Activated CD8-positive, alpha-beta memory T cell treated with anti-CD3 and anti-CD28 coated beads, Interleukin-2, amount 50 U/mL, for 24 hours (primary cell): ENCODE data around the gene MRPL24.
"Not testable (repeated sequence)": the region's sequence is repeated elsewhere in the genome, so short reads cannot be mapped to it uniquely, and the experiment has no call there.

Experiments
- DNase-seq: peaks from one replicate; pipeline ENCODE4 v3.0.0-alpha.2; 2020; ENCODE audit errors: extremely low read depth

Gene MRPL24

GRCh38 chr1:156740741-156741480 is at the start of gene MRPL24:
Gene MRPL24 (minus strand): TSS chr1:156741088. CDS start chr1:156738704, 2,384 bp downstream.
- DNase-seq, result peak; percentile 96

- no peak for DNase-seq
Observed at GRCh38 chr1:156789621-156790318, 48.9 kb upstream of the MRPL24 start.

DNA sequence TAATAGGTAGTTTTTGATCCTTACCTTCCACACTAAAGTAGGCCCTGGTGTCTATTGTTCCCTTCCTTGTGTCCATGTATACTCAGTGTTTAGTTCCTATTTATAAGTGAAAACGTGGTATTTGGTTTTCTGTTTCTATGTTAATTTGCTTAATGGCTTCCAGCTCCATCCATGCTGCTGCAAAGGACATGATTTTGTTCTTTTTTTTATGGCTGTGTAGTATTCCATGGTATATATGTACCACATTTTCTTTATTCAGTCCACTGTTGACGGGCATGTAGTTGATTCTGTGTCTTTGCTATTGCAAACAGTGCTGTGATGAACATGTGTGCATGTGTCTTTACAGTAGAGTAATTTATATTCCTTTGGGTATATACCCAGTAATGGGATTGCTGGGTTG is 47.2 kb upstream of the MRPL24 start:
- DNase-seq, result no peak

DNA sequence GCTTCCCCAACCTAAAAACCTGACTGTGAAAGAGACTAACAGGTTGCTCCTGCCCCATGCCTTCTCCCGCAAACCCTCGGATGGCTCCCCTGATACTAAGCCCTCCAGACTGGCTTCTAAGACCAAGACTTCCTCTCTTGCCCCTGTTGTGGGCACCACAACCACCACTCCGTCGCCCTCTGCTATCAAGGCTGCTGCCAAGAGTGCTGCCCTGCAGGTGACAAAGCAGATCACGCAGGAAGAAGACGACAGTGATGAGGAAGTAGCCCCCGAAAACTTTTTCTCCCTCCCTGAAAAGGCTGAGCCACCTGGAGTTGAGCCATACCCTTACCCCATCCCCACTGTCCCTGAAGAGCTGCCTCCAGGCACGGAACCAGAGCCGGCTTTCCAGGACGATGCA is 45.8 kb upstream of the MRPL24 start:
- no peak for DNase-seq

GRCh38 chr1:156785458-156785857 is 44.6 kb upstream of the MRPL24 start:
- no peak for DNase-seq

- DNase-seq, result no peak
Observed at GRCh38 chr1:156781585-156782186, 40.8 kb upstream of the MRPL24 start.

- DNase-seq, result no peak
Observed at GRCh38 chr1:156777573-156777972, 36.7 kb upstream of the MRPL24 start.

DNA sequence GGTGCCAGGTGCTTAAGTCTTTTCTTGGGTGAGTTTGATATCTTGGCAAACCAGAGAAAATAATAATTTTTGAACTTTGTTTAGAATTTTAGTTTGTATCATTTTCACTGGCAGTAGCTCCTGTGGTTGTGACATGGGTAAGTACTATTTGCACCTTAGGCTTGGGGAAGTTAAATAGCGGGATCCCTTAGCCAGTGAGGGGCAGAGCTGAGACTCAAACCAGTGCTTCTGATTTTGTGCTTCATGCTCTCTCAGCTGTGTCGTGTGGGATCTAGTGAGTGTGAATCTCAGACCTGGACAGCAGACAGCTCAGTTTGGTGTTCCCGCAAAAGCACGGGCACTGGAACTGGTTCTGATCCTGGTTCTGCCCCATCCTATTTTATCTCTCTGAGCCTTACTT is 36.1 kb upstream of the MRPL24 start:
- DNase-seq, result no peak

- DNase-seq, result no peak
Observed at GRCh38 chr1:156775799-156776198, 34.9 kb upstream of the MRPL24 start.

DNA sequence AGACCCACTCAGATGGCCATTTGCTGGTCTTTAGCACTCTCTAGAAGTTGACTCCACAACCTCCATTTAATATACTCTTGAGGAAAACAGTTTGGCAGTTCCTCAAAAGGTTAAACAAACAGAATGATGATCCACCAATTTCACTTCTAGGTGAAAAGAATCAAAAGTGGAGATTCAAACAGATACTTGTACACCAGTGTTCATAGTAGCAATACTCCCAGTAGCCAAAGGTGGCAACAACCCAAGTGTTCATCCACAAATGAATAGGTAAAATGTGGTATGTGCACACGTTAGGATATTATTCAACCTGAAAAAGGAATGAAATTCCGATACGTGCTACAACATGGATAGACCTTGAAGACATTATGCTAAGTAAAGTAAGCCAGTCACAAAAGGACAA is 32.7 kb upstream of the MRPL24 start:
- DNase-seq, result no peak

DNA sequence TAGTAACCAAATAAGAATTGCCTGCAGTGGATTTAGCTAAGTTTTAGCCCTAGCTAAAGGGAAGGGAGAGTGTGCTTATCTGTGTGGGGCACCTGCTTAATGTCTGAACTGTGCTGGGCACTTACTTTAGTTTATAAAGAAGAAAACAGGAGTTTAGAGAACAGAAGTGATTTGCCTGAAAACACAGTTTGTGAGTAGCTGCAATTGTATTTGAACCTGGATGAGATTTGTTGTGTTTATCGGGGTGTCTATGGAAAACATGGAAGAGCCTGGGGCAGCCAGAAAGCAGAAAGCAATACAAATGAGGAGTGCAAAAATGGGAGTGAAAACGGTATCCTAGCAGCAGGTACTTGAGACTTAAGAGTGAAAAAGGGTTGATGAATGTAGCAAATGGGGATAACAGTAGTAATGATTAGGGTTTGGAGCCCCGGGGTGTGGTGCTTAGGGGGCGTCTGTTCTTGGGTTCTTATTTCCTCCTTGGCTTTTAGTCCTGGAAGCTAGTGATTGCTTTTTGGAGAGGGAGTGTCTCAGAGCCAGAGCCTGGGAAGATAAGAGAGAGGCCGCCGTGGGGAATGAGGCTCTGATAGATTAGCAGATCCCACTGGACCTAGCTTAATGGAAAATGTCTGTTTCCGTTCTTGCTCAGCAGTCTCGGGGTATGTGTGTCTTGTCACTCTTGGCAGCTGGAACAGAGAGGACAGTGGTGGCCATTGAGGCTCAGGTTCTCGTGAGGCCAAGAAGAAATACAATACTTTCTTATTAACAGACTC is 32.0 kb upstream of the MRPL24 start:
- DNase-seq, result no peak

DNA sequence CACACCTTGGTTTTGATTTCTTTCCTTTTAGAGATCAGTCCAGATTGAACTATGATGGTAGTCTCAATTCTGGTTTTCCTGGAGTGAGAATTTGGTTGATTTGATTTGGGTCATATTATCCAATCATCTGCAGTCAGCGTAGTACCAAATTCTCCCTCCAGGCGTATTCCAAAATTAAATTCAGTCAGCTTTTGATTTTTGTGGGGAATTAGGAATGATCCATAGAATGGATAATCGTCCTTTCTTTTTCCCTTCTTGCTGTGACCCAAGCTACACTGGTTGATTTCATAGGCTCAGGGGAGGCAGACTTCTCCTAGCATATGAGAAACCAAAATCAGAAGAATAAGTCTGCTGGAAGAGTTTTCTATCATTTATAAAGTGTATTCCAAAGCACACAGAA is 31.3 kb upstream of the MRPL24 start:
- no peak for DNase-seq

- no peak for DNase-seq
Observed at GRCh38 chr1:156768610-156769295, 27.9 kb upstream of the MRPL24 start.

- DNase-seq, result no peak
Observed at GRCh38 chr1:156767879-156768604, 27.2 kb upstream of the MRPL24 start.

GRCh38 chr1:156767101-156767878 is 26.4 kb upstream of the MRPL24 start, which contains the start of gene PRCC:
Gene PRCC (plus strand): TSS chr1:156767535. CDS start chr1:156767772, 237 bp downstream.
- peak; percentile 95 for DNase-seq

DNA sequence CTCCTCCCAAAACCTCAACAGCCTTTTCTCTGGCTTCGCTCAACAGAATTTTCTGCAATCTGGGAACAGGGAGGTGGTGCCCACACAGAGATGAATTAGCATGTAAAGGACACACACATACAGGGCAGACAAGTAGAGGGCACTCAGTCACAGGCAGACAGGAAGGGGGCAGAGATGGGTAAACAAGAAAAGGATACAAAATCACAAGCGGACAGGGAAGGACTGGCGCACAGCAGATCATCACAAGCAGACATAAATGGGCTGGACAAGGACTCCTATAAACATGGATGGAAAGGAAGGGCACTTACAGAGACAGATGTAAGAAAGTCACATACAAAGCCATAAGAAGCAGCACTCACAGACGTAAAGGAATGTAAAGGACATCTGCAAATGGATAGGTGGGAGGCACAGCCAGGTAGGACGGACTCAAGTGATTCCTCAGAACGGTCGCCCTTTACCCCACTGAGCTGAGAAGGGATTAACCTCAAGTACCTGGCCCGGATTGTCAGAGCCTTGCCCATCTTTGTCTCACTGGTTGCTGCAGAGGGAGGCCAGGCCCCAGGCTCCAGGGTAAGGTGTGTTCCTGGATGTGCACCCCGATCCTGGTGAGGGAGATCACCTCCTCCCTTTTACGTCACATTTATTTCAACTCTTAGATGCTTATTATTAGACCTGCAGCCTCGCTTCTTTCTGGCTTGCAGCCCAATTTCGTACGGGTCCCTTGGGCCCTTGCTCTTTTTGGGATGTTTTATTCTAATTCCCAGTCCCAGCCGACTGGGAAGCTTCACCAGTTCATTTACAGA is 25.6 kb upstream of the MRPL24 start:
- DNase-seq, result no peak

DNA sequence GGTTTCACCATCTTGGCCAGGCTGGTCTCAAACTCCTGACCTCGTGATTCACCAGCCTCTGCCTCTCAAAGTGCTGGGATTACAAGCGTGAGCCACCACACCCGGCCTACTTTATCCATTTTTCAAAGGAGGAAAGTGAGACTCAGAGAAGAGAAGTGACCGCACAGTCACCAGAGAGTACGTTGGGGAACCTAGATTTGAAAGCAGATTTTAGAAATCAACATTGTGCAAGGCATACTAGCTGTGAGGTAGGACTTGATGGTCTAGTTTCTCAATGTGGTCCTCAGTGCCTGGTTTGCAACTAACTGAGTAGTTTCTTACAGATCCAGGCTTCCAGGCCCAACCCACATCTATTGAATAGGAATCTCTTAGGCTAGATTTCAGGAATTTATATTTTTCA is 24.8 kb upstream of the MRPL24 start:
- DNase-seq, result no peak

- DNase-seq, result not testable (repeated sequence)
Observed at GRCh38 chr1:156765136-156765535, 24.2 kb upstream of the MRPL24 start.

GRCh38 chr1:156760796-156761104 is 19.9 kb upstream of the MRPL24 start:
- no peak for DNase-seq
